SKM-1 treated with dmso at 0.1 percent for 144 hours (cell line): ENCODE data around the gene TFF3.

ENCODE experiments used
- DNase-seq: peaks from one replicate; lab custom pipeline; 2025; ENCODE audit not compliant: unreplicated experiment; lab: John Stamatoyannopoulos, UW

The TFF3 gene

GRCh38 chr21:42321845-42322244, 6.6 kb upstream of the TFF3 start:
- DNase-seq: no peak

- DNase-seq: no peak
These were observed 6.0 kb upstream of the TFF3 start for GRCh38 chr21:42321231-42321630.

- DNase-seq: no peak
These were observed 5.6 kb upstream of the TFF3 start for GRCh38 chr21:42320791-42321190.

DNA sequence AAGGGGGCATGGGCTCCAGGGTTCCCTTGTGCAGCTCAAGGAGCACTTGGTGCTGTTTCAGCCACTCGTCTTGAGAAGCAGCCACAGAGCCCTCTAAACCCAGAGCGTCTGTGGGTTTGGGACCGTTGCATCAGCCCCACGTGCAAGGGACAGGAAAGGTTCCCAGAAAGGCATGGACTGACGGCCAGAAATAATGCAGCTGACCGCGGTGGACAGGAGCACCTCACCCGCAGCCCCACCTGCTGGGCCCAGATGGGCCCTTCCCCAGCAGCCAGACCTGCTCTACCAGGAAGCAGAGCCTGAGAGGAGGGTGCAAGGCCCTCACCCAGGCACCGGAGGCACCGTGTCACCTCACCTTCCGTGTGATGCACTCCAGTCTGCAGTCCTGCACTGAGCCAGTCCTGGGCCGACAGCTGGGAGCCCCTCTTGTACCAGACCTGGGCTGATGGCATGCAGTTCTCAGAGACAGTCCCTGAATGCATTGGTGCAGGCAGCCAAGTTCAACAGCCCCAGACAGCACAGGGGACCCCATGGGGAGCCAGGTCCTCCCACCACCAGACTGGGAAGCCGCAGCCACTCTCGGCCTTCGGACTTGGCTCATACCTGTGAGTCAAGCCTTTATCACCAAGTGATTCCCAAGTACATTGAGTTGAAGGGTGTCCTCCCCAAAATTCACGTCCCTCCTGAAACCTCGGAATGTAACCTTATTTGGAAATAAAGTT, 4.8 kb upstream of the TFF3 start:
- DNase-seq: peak; percentile 50

DNA sequence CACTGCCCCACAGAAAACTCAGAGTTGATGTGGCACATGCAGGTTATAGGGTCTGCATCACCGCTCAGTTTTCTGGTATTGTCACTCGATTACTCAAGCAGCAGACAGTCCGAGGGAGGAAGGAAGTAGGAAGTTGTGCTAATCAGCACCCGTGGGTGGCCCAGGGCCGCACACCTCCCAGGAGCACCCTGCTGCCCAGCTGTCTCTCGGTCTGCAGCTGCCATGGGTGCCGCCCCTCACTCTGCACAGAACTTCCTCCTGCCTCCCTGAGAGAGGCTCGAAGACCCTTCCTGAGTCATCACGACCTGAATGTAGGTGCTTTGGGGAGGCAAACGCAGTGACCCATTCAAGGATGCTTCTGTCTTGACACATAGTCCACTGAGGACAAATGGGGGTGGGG, 4.2 kb upstream of the TFF3 start:
- peak; percentile 79 for DNase-seq

GRCh38 chr21:42317826-42318746, 2.9 kb upstream of the TFF3 start:
- DNase-seq: no peak

DNA sequence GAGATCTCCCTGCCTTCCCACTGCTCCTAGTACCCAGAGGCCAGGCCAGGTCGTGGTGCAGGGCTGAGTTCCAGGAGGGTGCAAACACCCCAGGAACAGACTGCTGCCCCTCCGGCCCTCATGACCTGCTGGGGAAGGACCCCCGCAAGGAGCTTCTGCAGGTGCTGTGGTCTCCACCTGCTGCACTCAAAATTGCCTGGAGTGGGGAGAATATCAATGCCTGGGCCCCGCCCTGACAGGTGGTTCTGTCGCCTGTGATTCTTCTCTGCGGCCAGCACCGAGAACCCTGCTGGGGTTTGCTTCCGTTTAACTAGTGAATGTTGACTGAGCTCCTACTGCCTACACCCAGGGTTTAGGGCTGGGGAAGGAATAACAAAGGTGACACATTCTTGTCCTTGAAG, 2.1 kb upstream of the TFF3 start:
- DNase-seq: no peak

DNA sequence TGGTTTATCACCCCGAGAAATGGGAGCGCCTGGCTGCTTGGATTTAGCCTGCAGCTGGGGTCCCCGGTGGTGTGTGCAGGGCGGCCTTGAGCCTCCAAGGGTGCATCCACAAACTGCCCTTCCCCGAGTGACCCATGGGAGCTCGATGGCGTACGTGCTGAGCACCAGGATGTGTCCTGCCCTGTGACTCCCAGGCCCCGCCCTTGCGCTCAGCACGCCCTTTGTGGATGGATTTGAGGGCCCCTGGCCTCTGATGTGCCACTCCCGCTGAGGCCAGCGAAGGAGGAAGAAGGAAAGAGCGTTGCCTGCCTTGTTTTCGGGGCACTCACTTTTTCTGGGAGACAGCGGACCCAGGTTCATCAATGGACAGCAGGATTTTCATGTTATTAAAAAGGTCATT, 1.7 kb upstream of the TFF3 start:
- no peak for DNase-seq

GRCh38 chr21:42314616-42315295, 453 bp downstream of the TFF3 start:
- no peak for DNase-seq

GRCh38 chr21:42313501-42313969, 1.7 kb downstream of the TFF3 start:
- no peak for DNase-seq

DNA sequence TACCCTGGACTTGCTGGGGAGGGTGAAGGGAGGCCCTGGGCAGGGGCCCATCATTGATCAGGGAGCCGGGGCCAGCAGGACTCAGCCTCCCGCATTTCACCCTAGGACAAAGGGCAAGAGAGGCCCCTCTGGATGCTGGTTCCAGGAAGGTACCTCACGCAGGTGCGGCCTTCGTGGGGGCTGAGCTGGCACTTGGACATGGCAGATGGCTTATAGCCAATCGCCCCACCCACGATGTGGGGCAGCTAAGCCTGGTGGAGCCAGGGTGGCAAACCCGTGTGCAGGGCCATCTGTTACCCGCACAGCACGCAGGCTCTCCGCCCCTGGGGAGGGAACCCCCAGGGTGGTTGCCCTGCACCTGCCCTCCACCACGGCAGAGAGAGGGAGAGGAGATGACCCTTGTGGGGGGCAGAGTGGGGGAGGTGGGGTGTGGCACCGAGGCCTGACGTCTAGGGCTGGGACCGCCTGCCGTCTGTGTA, 2.5 kb downstream of the TFF3 start:
- DNase-seq: no peak

- DNase-seq: no peak
These were observed 3.2 kb downstream of the TFF3 start for GRCh38 chr21:42311816-42312625.

- DNase-seq: no peak
These were observed 4.0 kb downstream of the TFF3 start for GRCh38 chr21:42311160-42311559.

DNA sequence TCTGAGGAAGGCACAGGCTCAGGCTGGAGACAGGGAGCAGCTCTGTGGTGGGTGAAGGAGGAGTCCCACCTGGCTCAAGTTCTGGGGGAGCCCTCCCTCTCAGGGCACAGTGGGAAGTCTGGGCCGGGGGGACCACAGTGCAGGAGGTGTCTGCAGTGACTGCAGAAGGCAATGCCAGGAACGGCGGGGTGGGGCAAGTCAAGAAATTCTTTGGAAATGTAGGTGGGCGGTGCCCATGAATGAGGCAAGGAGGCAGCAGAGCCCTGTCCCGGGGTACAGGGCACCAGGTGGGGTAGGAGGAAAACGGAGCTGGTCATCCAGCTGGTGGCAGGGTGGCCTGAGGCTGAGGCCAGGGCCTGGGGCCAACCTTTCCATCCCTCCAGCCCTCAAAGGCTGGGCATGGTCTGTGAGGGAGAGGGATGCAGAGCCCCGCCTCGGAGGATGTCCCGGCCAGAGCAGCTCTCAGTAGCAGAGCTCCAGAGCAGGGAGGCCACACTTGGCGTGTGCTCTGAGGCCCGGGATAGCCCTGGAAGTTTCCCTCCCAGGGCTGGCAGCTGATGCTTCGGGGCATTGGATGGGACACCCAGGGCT, 4.7 kb downstream of the TFF3 start:
- DNase-seq: no peak

DNA sequence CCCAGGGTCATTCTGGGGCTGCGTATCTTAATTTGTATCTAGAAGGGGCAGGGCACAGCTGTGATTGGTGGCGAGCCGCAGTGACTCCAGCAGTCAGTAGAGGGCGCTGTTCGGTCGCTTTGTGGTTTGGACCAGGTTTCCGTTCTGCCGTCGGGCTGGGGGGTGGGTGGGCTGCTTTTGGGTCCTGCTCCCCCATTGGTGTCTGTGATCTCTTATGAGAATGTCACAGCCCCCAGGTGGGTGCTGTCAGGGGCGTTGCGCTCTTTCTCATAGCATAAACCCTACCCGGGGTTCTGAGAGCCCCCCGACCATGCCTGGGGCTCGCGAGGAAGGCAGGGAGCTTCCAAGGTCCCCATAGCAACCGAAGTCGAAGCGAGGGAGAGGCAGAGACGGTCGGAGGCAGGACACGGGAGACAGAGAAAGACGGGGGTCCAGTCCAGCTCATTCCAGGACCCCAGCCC, 5.4 kb downstream of the TFF3 start:
- DNase-seq: peak; percentile 29

GRCh38 chr21:42308914-42309752, 6.1 kb downstream of the TFF3 start:
- no peak for DNase-seq

GRCh38 chr21:42308161-42308913, 6.9 kb downstream of the TFF3 start:
- no peak for DNase-seq

GRCh38 chr21:42307106-42307505, 8.1 kb downstream of the TFF3 start:
- DNase-seq: no peak
